Activated CD4-positive, alpha-beta T cell treated with anti-CD3 and anti-CD28 coated beads, Interleukin-2, Interleukin-4, amounts not matched to agents 100 ng/mL and 50 ng/mL, durations not matched to agents 16 hours and 8 hours (primary cell): ENCODE data around the gene IFNA17.
A peak's percentile ranks its signal among the peaks of the same experiment; 100 is the strongest.
"Not testable (repeated sequence)": the region's sequence is repeated elsewhere in the genome, so short reads cannot be mapped to it uniquely, and the experiment has no call there.

Source experiments
- DNase-seq: peaks from one replicate; pipeline ENCODE4 v3.0.0-alpha.2; 2020; ENCODE audit warnings: low spot score

The IFNA17 gene

GRCh38 chr9:21228122-21228521 is at the start of gene IFNA17:
TSS of gene IFNA17 (minus strand) at chr9:21228222. CDS start at chr9:21228173, 49 bp downstream.
- DNase-seq = no peak

- DNase-seq = no peak
Observed at GRCh38 chr9:21268347-21268657, 40.3 kb upstream of the IFNA17 start.

GRCh38 chr9:21267485-21268346 is 39.7 kb upstream of the IFNA17 start:
- DNase-seq = no peak

- DNase-seq = no peak
Observed at GRCh38 chr9:21266733-21267484, 38.9 kb upstream of the IFNA17 start.

GRCh38 chr9:21265421-21266189 is 37.6 kb upstream of the IFNA17 start:
- no peak for DNase-seq

GRCh38 chr9:21255538-21256212 is 27.7 kb upstream of the IFNA17 start:
- no peak for DNase-seq

- peak; percentile 18 for DNase-seq
Observed at GRCh38 chr9:21252721-21253547, 24.9 kb upstream of the IFNA17 start.

- DNase-seq = no peak
Observed at GRCh38 chr9:21251638-21252037, 23.6 kb upstream of the IFNA17 start.

GRCh38 chr9:21251190-21251589 is 23.2 kb upstream of the IFNA17 start:
- DNase-seq = no peak

- DNase-seq = no peak
Observed at GRCh38 chr9:21244836-21245235, 16.8 kb upstream of the IFNA17 start.

GRCh38 chr9:21239911-21240310 is 11.9 kb upstream of the IFNA17 start, which contains the start of gene IFNA14:
TSS of gene IFNA14 (minus strand) at chr9:21240005. CDS start at chr9:21239935, 70 bp downstream.
- no peak for DNase-seq

- DNase-seq = not testable (repeated sequence)
Observed at GRCh38 chr9:21236360-21236714, 8.3 kb upstream of the IFNA17 start.

- peak; percentile 38 for DNase-seq
Observed at GRCh38 chr9:21235468-21236359, 7.7 kb upstream of the IFNA17 start.

GRCh38 chr9:21234153-21234687 is 6.2 kb upstream of the IFNA17 start:
- DNase-seq = no peak

GRCh38 chr9:21233258-21233657 is 5.2 kb upstream of the IFNA17 start:
- DNase-seq = no peak

- not testable (repeated sequence) for DNase-seq
Observed at GRCh38 chr9:21217211-21217610, 10.8 kb downstream of the IFNA17 start, which contains the start of gene IFNA16. TSS of gene IFNA16 (minus strand) at chr9:21217311. CDS start at chr9:21217305, 6 bp downstream.

GRCh38 chr9:21213411-21214326 is 14.4 kb downstream of the IFNA17 start:
- not testable (repeated sequence) for DNase-seq

- DNase-seq = not testable (repeated sequence)
Observed at GRCh38 chr9:21212160-21212559, 15.9 kb downstream of the IFNA17 start.
